ENCODE results near the gene GLB1L2. TPM values are rescaled to one million over a fixed set of nuclear protein-coding genes. Genes with fewer than 3 reads are reported as not detected.
"Not testable (repeated sequence)": the region's sequence is repeated elsewhere in the genome, so short reads cannot be mapped to it uniquely, and the experiment has no call there.

Gene GLB1L2
- polyA plus RNA-seq, 1 experiment = 0.18 TPM

DNA sequence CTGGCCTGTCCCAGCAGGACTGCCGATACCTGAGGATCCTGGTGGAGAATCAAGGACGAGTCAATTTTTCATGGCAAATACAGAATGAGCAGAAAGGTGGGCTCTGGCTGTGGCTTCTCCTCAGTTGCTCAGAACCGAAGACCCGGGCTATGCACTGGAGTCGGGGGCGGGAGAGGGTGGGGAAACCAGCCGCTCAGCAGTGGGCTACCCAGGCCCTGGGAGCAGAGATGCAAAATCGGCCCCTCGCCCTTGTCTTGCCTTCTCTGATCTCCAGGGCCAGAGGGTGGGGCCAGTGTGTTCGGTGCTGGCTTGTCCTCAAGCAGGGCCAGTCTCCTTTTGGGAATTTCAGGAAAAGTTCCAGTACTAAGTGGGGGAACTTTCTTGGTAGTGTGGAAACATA is 18.4 kb upstream of the GLB1L2 start:
- Histone ChIP-seq H3K36me3 (ENCODE audit: control insufficient read depth, insufficient read depth, low read length) (no peaks in the 10 kb centered on the region), H3K4me3 (ENCODE audit: low read depth, low read length) (no peak overlapping the region), H3K27me3 (ENCODE audit: control insufficient read depth, insufficient read depth, low read length) (no peaks in the 10 kb centered on the region)
- ChIA-PET CTCF (no interaction called here), POLR2A (no interaction called here)
- TF ChIP-seq, protein P1, sequence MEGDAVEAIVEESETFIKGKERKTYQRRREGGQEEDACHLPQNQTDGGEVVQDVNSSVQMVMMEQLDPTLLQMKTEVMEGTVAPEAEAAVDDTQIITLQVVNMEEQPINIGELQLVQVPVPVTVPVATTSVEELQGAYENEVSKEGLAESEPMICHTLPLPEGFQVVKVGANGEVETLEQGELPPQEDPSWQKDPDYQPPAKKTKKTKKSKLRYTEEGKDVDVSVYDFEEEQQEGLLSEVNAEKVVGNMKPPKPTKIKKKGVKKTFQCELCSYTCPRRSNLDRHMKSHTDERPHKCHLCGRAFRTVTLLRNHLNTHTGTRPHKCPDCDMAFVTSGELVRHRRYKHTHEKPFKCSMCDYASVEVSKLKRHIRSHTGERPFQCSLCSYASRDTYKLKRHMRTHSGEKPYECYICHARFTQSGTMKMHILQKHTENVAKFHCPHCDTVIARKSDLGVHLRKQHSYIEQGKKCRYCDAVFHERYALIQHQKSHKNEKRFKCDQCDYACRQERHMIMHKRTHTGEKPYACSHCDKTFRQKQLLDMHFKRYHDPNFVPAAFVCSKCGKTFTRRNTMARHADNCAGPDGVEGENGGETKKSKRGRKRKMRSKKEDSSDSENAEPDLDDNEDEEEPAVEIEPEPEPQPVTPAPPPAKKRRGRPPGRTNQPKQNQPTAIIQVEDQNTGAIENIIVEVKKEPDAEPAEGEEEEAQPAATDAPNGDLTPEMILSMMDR (IDR thresholded peaks at IDR 0.05; ENCODE audit: insufficient read depth, low read depth, low read length) = no peak
- no peak for DNase-seq (ENCODE audit: low read depth)

DNA sequence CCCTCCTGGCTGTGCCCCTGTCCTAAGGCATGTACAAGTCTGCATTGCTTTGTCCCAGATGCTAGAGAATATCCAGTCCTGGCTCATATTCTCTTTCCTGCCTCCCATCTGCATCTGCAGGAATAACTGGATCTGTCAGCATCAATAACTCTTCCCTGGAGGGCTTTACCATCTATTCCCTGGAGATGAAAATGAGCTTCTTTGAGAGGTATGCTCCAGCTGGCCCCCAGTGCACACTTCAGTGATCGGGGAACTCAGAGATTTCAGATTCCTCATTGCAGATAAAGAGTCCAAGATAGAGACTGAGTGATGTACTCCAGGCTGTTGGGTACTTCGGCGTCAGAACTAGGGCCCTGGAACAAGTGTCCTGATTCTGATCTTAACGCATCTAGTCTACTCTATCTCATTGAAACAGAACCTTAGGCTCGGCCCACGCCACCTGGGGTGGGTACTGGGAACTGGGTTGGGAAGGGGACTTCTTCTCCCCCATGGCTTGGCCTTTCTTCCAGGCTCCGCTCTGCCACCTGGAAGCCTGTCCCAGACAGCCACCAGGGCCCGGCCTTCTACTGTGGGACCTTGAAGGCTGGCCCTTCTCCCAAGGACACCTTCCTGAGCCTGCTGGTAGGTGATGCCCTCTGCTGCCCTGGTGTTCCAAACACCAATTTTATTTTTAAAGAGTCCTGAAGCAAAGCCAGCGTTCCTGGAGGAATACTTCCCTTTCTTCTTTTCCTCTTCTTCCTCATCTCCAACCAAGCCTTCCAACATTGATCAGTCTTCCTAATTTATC is 17.8 kb upstream of the GLB1L2 start:
- POLR2A ChIA-PET = no interaction called here
- DNase-seq (ENCODE audit: low read depth) = no peak
- CTCF ChIA-PET = no interaction called here
- H3K36me3 ChIP-seq (ENCODE audit: control insufficient read depth, insufficient read depth, low read length) = no peaks in the 10 kb centered on the region
- H3K4me3 ChIP-seq (ENCODE audit: low read depth, low read length) = no peak overlapping the region
- H3K27me3 ChIP-seq (ENCODE audit: control insufficient read depth, insufficient read depth, low read length) = no peaks in the 10 kb centered on the region
- TF ChIP-seq, protein P1 (IDR thresholded peaks at IDR 0.05; ENCODE audit: insufficient read depth, low read depth, low read length) = no peak

DNA sequence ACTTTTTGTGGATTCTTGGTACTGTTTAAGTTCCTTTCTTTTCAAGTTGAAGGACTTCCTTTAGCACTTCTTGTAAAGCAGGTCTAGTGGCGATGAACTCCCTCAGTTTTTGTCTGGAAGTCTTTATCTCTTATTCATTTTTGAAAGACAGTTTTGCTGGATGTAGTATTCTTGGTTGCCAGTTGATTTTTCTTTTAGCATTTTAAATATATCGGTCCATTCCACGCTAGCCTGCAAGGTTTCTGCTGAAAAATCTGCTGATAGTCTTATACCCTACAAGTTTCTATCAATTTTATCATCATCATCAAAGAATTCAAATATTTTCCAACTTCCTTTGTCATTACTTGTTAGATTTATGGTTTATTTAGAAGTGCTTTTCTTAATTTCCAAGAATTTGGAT is 14.7 kb upstream of the GLB1L2 start:
- Histone ChIP-seq H3K27me3 (ENCODE audit: control insufficient read depth, insufficient read depth, low read length) (no peaks in the 10 kb centered on the region), H3K4me3 (ENCODE audit: low read depth, low read length) (no peak overlapping the region), H3K36me3 (ENCODE audit: control insufficient read depth, insufficient read depth, low read length) (no peaks in the 10 kb centered on the region)
- ChIA-PET CTCF (no interaction called here), POLR2A (no interaction called here)
- TF ChIP-seq, protein P1 (IDR thresholded peaks at IDR 0.05; ENCODE audit: insufficient read depth, low read depth, low read length) = no peak
- no peak for DNase-seq (ENCODE audit: low read depth)

DNA sequence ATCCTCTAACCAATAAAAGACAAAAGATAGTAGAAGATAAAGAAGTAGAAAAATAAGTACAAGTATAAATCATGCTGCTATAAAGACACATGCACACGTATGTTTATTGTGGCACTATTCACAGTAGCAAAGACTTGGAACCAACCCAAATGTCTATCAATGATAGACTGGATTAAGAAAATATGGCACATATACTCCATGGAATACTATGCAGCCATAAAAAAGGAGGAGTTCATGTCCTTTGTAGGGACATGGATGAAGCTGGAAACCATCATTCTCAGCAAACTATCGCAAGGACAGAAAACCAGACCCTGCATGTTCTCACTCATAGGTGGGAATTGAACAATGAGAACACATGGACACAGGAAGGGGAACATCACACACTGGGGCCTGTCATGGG is 10.4 kb upstream of the GLB1L2 start:
- DNase-seq (ENCODE audit: low read depth); H3K4me3 ChIP-seq (ENCODE audit: low read depth, low read length); POLR2A ChIA-PET; H3K36me3 ChIP-seq (ENCODE audit: control insufficient read depth, insufficient read depth, low read length); CTCF ChIA-PET; H3K27me3 ChIP-seq (ENCODE audit: control insufficient read depth, insufficient read depth, low read length): not testable (repeated sequence)

DNA sequence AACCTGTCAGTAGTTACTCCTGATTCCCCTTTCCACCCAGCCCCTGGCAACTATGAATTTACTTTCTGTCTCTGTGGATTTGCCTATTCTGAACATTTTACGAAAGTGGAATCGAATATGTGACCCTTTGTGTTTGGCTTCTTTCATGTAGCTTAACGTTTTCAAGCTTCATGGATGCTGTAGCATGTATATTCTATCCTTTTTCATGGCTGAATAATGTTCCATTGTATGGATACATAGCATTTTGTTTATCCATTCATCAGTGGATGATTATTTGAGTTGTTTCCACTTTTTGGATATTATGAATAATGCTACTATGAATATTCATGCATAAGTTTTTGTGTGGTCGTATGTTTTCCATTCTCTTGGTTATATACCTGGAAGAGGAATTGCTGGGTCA is 9.2 kb upstream of the GLB1L2 start:
- POLR2A ChIA-PET = no interaction called here
- DNase-seq (ENCODE audit: low read depth) = no peak
- Histone ChIP-seq H3K36me3 (ENCODE audit: control insufficient read depth, insufficient read depth, low read length) (no peaks in the 10 kb centered on the region), H3K27me3 (ENCODE audit: control insufficient read depth, insufficient read depth, low read length) (no peaks in the 10 kb centered on the region), H3K4me3 (ENCODE audit: low read depth, low read length) (no peak overlapping the region)
- TF ChIP-seq, protein P1 (IDR thresholded peaks at IDR 0.05; ENCODE audit: insufficient read depth, low read depth, low read length) = no peak
- CTCF ChIA-PET = no interaction called here

DNA sequence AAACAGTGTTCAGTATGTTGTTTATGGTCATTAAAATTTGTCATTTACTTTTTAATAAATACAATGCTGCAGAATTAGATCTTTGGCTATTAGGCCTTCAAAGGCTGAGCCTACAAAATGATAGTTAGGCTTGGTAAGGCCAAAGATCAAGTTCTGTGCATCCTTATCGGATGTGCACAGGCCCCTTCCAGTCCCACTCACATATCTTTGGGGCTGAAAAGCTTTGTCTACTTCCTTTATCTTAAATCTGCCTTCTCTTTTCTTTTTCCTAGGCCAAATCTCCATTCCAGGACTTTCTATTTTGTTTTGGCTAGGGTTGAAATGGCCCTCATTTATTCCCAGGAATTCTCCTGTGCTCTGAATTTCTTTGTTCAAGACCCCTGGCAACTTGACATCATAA is 3.4 kb upstream of the GLB1L2 start:
- ChIA-PET CTCF (no interaction called here), POLR2A (no interaction called here)

More for the DNA sequence above, 3.4 kb upstream of the GLB1L2 start:
- Histone ChIP-seq H3K27me3 (ENCODE audit: control insufficient read depth, insufficient read depth, low read length) (peaks cover 5% of the 10 kb centered on the region), H3K36me3 (ENCODE audit: control insufficient read depth, insufficient read depth, low read length) (no peaks in the 10 kb centered on the region), H3K4me3 (ENCODE audit: low read depth, low read length) (no peak overlapping the region)
- DNase-seq (ENCODE audit: low read depth) = no peak
- TF ChIP-seq, protein P1 (IDR thresholded peaks at IDR 0.05; ENCODE audit: insufficient read depth, low read depth, low read length) = no peak
